Measurements from ENCODE around the gene VASN.
A peak's percentile ranks its signal among the peaks of the same experiment; 100 is the strongest.

Gene VASN

DNA sequence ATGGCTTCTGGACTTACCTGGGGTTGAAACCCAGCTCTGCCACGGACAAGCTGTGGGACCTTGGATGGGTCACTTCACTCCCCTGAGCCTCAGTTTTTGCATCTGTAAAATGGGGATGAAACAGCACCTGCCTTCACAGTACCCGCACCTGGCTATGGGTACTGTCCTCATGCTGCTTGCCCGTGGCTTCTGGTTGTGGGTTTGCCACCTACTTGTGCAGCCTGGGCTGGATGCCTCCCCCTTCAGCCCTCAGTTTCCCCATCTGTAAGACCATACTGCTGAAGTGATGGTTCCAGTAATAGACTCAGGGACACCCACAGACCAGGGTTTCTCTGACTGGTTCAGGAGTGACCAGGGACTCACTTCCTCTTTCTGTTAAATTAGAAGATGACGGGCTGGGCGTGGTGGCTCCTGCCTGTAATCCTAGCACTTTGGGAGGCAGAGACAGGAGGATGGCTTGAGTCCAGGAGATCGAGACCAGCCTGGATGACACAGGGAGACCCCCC, 46.3 kb upstream of the VASN start:
- DNase-seq (ENCODE audit: low read depth) = no peak
- no peak overlapping the region for H3K4me3 ChIP-seq (ENCODE audit: low read depth, low read length)
- TF ChIP-seq, protein P1, sequence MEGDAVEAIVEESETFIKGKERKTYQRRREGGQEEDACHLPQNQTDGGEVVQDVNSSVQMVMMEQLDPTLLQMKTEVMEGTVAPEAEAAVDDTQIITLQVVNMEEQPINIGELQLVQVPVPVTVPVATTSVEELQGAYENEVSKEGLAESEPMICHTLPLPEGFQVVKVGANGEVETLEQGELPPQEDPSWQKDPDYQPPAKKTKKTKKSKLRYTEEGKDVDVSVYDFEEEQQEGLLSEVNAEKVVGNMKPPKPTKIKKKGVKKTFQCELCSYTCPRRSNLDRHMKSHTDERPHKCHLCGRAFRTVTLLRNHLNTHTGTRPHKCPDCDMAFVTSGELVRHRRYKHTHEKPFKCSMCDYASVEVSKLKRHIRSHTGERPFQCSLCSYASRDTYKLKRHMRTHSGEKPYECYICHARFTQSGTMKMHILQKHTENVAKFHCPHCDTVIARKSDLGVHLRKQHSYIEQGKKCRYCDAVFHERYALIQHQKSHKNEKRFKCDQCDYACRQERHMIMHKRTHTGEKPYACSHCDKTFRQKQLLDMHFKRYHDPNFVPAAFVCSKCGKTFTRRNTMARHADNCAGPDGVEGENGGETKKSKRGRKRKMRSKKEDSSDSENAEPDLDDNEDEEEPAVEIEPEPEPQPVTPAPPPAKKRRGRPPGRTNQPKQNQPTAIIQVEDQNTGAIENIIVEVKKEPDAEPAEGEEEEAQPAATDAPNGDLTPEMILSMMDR (IDR thresholded peaks at IDR 0.05; ENCODE audit: control insufficient read depth, extremely low read depth, insufficient read depth) = no peak

DNA sequence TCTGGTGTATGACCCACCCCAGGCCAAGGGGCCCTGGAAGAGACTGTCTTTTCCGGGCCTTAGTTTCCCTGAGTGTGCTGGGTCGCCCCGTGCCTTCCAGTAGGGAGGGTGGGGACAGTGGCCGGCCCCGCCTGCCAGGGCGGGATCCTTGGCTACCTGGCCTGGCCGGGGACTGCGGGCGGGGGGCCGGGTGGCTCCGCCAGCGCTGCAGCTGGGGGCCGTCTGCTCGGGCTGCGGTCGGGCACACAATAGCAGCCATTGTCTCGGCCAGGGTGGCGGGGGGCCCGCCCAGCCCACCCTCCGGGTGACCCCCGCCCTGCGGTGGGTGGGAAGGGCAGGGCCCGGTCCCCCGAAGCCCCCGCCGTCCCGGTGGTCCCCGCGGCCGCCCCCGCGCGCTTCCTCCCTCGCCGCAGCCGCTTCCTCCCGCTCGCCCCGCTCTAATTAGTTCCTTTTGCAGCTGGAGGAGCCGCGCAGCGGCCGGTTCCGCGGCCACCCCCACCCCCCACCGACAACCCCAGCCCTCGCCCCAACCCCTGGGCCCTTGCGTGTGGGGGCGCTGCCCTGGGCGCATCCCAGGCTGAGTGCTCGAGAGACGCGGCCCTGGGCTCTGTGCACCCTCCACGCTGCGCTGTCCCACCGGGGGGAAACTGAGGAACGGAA, 44.1 kb upstream of the VASN start:
- no peak overlapping the region for H3K4me3 ChIP-seq (ENCODE audit: low read depth, low read length)
- DNase-seq (ENCODE audit: low read depth) = no peak
- TF ChIP-seq, protein P1 (IDR thresholded peaks at IDR 0.05; ENCODE audit: control insufficient read depth, extremely low read depth, insufficient read depth) = no peak

DNA sequence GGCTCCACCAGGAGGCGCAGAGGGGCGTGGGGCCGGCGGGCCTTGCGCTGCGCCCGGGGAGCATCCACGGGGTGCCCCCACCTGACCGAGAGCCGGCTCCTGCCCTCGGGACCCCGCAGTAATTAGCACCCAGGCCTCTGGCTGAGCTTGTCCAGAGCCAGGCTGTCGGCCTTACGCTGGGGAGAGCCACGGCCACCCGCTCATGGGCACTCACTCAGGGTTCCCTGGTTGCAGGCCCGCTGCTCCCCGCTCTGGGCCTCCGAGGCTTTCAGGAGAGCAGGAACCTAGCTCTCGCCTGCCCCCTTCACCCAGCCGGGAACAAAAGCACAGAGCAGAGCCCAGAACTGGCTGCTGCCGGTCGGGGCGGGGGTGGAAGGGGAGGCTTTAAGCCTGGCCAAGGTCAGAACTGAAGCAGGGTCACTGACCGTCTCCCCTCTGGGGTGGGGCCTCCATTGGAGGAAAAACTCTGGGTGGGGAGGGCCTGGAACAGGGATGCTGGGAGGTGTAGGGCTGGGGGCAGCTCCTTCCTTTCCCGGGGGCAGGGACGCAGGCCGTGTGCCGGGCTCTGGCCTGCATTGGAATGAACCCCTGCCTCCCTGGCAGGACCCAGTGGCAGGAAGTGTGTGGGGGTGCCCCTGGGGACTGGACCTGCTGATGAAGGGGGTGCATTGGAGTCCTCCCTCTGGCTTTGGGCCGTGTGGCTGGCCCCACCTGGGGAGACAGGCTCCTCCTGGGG, 43.4 kb upstream of the VASN start:
- no peak overlapping the region for H3K4me3 ChIP-seq (ENCODE audit: low read depth, low read length)
- TF ChIP-seq, protein P1 (IDR thresholded peaks at IDR 0.05; ENCODE audit: control insufficient read depth, extremely low read depth, insufficient read depth) = no peak
- no peak for DNase-seq (ENCODE audit: low read depth)

DNA sequence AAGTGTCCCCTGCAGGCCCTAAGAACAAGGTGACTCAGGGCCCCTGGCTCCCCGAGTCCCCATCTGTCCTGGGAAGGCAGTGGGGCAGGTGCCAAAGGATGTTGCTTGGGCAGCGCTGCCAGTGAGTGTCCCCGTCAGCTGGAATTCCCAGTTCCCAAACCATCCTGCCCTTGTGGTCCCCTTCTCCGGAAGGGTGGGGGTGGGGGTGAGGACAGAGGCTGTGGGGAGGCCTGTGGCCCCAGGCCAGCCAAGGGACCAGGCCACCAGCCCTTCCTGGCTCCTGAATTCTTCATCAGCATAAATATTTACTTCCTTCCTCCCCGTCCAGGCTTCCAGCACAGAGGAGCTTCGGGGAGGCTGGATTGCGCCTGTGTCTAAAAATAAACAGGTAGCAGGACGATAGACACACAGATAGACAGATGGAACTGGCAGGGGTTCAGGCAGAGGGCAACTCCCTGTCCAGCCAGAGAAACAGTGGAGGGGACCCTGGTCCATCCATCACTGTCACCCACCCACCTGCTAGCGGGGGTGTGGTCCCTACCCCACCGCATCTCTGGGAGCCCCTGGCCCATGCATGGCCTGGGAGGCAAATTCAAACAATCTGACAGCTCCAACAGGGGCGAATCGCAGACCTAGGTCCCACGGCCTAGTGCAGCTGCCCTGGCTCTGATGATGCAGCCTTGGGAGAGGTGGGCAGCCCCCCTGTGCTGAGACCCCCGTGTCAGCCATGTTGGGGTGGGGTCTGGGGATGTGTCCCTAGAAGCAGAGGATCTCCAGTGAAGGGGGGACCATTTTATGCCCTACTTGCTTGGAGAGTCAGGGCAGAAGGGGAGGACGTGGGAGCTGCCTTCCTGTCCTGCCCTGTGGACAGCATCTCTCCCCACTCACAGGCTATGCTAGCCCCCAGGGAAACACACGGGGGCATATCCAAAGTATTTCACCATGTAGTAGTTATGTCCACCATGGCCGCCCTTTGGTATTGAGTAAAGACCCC, 42.6 kb upstream of the VASN start:
- no peak overlapping the region for H3K4me3 ChIP-seq (ENCODE audit: low read depth, low read length)
- TF ChIP-seq, protein P1 (IDR thresholded peaks at IDR 0.05; ENCODE audit: control insufficient read depth, extremely low read depth, insufficient read depth) = no peak
- no peak for DNase-seq (ENCODE audit: low read depth)

DNA sequence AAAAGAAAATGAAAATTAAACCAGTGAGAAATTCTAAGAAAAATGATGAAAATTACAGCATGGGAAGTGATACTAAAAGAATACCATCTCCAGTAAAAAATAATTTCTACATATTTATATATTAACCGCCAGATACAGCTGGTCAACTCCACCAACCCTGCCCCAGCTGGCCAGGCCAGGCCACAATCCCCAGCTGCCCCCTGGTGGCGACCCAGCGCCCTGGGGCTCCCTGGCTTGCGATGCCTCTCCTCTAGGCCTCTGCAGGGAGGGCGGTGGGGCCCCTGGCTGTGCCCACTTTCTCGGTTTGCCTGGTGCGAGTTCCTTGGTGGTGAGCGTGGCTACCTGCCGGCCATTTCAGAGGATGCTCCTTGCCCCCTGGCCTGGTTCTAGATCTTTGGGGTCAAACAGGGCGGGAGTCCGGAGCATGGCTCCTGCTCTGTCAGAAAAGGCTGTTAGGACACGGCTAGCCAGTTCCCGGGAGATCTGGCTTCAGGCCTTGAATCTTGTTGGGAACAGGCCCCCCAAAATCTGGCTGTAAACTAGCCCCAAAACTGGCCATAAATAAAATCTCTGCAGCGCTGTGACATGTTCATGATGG, 41.3 kb upstream of the VASN start:
- H3K4me3 ChIP-seq (ENCODE audit: low read depth, low read length) = no peak overlapping the region
- TF ChIP-seq, protein P1 (IDR thresholded peaks at IDR 0.05; ENCODE audit: control insufficient read depth, extremely low read depth, insufficient read depth) = peak; percentile 94
- DNase-seq (ENCODE audit: low read depth) = no peak

DNA sequence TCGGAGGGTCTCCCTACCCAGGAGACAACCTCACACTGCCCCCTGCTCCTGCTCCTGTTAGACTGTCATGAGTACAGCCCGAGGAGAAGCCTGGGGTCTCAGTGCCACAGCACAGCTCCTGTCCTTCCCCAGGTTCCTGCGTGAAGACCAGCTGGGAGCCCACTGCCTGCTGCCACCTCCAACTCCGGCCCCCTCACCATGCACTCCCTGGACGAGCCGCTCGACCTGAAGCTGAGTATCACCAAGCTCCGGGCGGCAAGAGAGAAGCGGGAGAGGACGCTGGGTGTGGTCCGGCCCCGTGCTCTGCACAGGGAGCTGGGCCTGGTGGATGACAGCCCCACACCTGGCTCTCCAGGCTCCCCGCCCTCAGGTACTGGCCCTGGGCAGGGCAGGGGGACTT, 39.6 kb upstream of the VASN start:
- no peak for DNase-seq (ENCODE audit: low read depth)
- TF ChIP-seq, protein P1 (IDR thresholded peaks at IDR 0.05; ENCODE audit: control insufficient read depth, extremely low read depth, insufficient read depth) = no peak
- H3K4me3 ChIP-seq (ENCODE audit: low read depth, low read length) = no peak overlapping the region

Data from LNCaP clone FGC (cell line).